NT2/D1 (cell line): ENCODE measurements around the gene AFF3.

ENCODE experiments used
- DNase-seq: peaks from one replicate; pipeline ENCODE4 v3.0.0-alpha.2; 2011; ENCODE audit warnings: low read depth, low spot score
- H3K27me3 ChIP-seq: 2 replicates; pipeline ENCODE4 v1.6.0; 2011; ENCODE audit warnings: mild to moderate bottlenecking; ENCODE audit not compliant: insufficient read length, insufficient read depth
- H3K36me3 ChIP-seq: 2 replicates; pipeline ENCODE4 v1.6.1; 2011; ENCODE audit warnings: mild to moderate bottlenecking, low read length, mixed read lengths; ENCODE audit not compliant: insufficient read depth, insufficient read length
- H3K4me1 ChIP-seq: 2 replicates; pipeline ENCODE4 v1.5.1; 2011; ENCODE audit not compliant: insufficient read depth, insufficient read length
- H3K4me3 ChIP-seq: 2 replicates; pipeline ENCODE4 v1.5.1; 2011; ENCODE audit warnings: low read depth; ENCODE audit not compliant: insufficient read length
- H3K9ac ChIP-seq: 2 replicates; pipeline ENCODE4 v1.6.0; 2011; ENCODE audit warnings: low read depth; ENCODE audit not compliant: insufficient read length
- H3K9me3 ChIP-seq: 2 replicates; pipeline ENCODE4 v1.5.1; 2011; ENCODE audit warnings: mild to moderate bottlenecking, low read length; ENCODE audit not compliant: insufficient read depth
- SUZ12 ChIP-seq: IDR thresholded peaks from 2 replicates; pipeline ENCODE4 v1.6.1; 2011; ENCODE audit not compliant: insufficient read length, insufficient read depth; ENCODE audit errors: extremely low read depth
- YY1 ChIP-seq: IDR thresholded peaks from 2 replicates; pipeline ENCODE4 v1.6.1; 2011; ENCODE audit not compliant: insufficient read length, insufficient read depth
- ZNF274 ChIP-seq: IDR thresholded peaks from 2 replicates; pipeline ENCODE4 v1.6.1; 2011; ENCODE audit warnings: mild to moderate bottlenecking, low read depth, low read length

The AFF3 gene

DNA sequence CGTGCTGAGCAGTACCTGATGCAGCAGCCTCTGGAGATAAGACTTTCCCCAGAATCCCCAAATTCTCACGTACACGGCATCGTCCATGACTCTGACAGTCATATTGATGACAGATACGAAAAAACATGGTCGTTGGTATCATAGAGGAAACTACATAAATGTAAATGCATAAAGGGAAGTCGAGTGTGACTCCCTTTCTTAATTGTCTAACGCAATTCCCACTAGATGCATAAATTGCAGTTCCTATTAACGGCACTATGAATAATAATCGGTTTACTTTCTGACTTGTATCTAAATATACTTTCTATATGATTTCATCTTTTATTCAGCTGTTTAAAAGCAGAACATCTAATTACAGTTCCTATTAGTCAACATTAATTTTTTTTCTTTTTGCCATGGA, 330.0 kb downstream of the AFF3 start:
- Histone ChIP-seq H3K9ac (no peak overlapping the region), H3K4me1 (no peaks in the 10 kb centered on the region), H3K4me3 (no peak overlapping the region), H3K27me3 (no peaks in the 10 kb centered on the region), H3K9me3 (peaks cover 11% of the 10 kb centered on the region; the same call in 1 of the 2 replicates), H3K36me3 (no peaks in the 10 kb centered on the region)
- DNase-seq, result no peak
- TF ChIP-seq SUZ12 (no peak), YY1 (no peak), ZNF274 (no peak)

DNA sequence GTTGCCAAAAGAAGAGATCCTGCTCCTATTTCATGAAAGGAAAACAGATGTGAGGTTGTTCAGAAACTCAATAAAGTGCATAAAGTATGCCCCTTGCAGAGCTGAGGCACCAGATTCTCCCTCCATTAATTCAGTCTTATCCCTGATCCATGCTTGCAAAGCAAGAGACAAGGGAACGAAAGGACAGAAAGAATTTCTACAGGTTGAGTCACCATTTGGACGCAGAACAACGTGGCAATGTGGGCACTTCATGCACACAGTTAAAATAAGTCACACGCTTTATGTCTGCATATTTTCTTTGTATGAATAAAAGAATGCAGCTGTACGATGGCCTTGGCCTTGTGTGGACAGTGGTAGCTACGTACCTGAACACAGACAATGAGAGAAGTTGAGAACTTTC, 330.8 kb downstream of the AFF3 start:
- no peak for TF ChIP-seq ZNF274
- no peak for TF ChIP-seq SUZ12
- TF ChIP-seq YY1, result no peak
- Histone ChIP-seq H3K36me3 (no peaks in the 10 kb centered on the region), H3K9me3 (peaks cover 11% of the 10 kb centered on the region; the same call in 1 of the 2 replicates), H3K9ac (no peak overlapping the region), H3K27me3 (no peaks in the 10 kb centered on the region), H3K4me3 (no peak overlapping the region), H3K4me1 (no peaks in the 10 kb centered on the region)
- no peak for DNase-seq

DNA sequence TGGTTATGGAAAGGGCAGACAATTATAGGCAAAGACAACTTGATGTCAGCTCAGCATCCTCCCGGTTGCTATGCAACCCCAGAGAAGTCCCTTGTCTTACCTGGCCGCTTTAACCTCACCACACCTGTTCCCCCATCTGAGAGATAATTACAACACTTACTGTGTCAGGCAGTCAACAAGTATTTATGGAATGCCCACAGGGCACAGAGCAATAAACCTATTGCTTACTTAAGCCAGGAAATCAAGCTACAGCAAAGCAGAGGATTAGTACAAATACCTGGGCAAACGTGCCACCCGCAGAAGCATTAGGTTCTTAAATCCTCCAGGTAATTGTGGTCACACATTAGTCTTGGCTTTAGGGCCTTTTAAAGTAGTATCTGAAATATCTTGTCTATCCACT, 332.2 kb downstream of the AFF3 start:
- Histone ChIP-seq H3K9me3 (0 out of 2 replicates have a peak, but pooled peaks cover 1% of the 10 kb centered on the region), H3K4me3 (no peak overlapping the region), H3K36me3 (no peaks in the 10 kb centered on the region), H3K9ac (no peak overlapping the region), H3K4me1 (no peaks in the 10 kb centered on the region), H3K27me3 (no peaks in the 10 kb centered on the region)
- DNase-seq, result no peak
- TF ChIP-seq YY1 (no peak), SUZ12 (no peak), ZNF274 (no peak)

DNA sequence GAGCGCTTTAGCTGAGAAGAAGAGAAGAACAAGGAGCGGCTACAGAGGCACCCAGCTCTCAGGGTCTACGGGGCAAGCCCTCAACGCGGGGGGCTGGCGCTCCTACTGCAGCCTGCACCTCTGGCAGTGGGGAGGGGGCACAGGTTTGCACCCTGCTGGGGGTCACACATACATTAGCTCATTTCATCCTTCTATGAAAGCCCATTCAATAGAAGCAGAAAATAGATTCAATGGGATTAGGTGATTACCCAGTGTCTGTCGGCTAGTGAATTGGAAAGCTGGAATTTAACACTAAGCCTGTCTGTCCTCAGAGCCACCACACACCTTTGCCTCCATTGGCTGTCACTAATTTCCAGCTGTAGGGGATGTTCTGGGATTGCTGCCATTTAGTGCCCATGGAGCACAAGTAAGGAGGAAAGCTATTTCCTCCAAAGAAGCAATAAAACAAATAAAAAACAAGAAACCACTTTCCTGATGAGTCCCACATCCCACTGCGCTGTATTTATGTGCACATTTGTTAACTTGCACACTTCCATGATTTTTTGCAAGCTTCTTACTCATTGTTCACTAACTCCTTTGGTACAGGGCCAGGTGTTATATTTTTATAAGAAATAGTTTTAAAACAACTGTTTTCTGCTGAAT, 333.0 kb downstream of the AFF3 start:
- Histone ChIP-seq H3K4me3 (no peak overlapping the region), H3K9ac (no peak overlapping the region), H3K36me3 (no peaks in the 10 kb centered on the region), H3K4me1 (no peaks in the 10 kb centered on the region), H3K9me3 (no peaks in the 10 kb centered on the region), H3K27me3 (no peaks in the 10 kb centered on the region)
- DNase-seq, result no peak
- TF ChIP-seq ZNF274, result no peak
- no peak for TF ChIP-seq YY1
- TF ChIP-seq SUZ12, result no peak

DNA sequence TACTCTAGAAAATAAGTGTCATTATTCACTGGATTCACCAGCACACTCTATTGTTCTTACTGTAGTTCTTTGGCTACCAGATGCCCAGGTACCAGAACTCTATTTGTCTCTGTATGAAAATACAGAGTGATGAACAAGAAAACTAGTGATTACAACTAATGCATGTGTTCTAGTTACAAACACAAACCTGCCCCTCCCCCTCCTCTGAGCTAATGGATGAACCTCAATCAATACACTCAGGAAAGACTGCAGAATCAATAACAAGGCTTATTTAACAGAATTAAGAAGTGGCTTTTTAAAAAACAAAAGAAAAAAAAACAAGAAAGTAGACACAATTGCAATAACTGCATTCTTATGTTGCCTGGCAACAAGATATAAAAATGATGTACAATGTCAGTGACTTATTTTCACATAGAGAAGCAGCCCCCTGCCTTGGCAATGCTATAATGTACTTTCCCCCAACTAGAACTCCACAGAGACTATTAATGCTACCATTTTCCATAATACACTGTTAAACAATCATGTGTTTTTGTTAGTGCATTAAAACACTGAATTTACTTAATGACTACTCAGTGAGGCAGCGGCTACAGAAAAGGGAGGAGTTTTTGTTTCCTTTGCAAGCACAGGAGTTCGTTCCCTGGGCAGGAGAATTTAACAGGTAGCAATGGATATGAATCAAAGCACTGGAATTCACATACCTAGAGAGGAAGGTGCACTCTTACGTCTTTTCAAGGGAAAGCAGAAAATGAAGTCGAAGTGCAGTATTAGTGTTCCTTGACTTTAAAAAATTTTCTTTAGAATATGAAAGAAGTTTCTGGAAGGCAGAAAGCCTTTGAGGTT, 333.8 kb downstream of the AFF3 start:
- Histone ChIP-seq H3K4me3 (no peak overlapping the region), H3K27me3 (no peaks in the 10 kb centered on the region), H3K36me3 (no peaks in the 10 kb centered on the region), H3K4me1 (no peaks in the 10 kb centered on the region), H3K9me3 (no peaks in the 10 kb centered on the region), H3K9ac (no peak overlapping the region)
- TF ChIP-seq YY1, result no peak
- TF ChIP-seq ZNF274, result no peak
- no peak for TF ChIP-seq SUZ12
- no peak for DNase-seq

DNA sequence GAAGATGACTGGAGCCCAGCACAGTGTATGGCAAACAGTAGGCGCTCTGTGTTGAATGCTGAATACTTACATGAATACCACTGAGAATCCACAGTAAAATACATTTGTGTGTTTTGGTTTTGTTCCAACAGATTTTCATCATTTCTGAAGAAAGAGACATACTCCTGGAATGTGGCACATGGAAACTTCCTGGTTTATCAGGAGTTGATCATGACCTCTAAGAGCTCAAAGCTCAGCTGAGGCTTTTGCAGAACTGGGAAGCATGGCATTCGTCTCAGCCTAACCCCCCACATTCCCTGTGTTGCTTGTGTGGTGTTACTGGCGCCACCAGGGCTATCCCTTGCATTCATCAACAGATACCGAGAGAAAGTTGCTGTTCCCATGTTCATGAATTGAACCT, 335.6 kb downstream of the AFF3 start:
- H3K27me3 ChIP-seq, result no peaks in the 10 kb centered on the region
- H3K9ac ChIP-seq, result no peak overlapping the region
- no peak for DNase-seq
- H3K4me1 ChIP-seq, result no peaks in the 10 kb centered on the region
- no peaks in the 10 kb centered on the region for H3K36me3 ChIP-seq
- TF ChIP-seq ZNF274 (no peak), YY1 (no peak), SUZ12 (no peak)
- no peak overlapping the region for H3K4me3 ChIP-seq
- H3K9me3 ChIP-seq, result no peaks in the 10 kb centered on the region

DNA sequence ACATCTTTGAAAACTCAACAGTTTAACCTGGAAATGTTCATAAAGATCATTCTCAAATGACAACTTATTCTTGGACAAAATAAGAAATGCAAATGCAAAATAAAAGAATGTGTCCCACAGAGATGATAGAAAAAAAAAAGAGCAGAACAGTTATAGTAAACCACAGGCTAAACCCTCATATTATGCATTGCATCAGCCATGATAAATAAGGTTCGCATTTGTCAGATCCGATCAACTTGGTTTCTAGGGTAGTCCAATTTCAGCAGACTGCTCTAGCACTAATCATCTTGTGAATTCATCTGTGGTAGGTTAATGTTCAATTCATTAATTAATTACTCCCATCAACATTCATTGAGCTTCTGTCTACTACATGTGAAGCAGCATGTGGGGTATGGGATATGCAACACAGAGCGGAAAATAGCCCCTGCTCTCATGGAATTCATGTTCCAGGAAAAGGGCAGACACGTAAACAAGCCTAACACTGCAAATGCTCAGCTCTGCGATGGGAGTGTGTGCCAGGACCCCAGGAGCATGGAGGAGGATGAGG, 336.4 kb downstream of the AFF3 start:
- TF ChIP-seq YY1, result no peak
- no peak for TF ChIP-seq SUZ12
- no peak for TF ChIP-seq ZNF274
- Histone ChIP-seq H3K4me3 (no peak overlapping the region), H3K9ac (no peak overlapping the region), H3K27me3 (no peaks in the 10 kb centered on the region), H3K4me1 (no peaks in the 10 kb centered on the region), H3K36me3 (no peaks in the 10 kb centered on the region), H3K9me3 (no peaks in the 10 kb centered on the region)
- no peak for DNase-seq
